B cell (primary cell): ENCODE results near the gene CSF2RB. TPM values are rescaled to one million over a fixed set of nuclear protein-coding genes. Genes with fewer than 3 reads are reported as not detected.

ENCODE experiments used
- ATAC-seq: fragments of 200-7000 bp; cut with Tn5 transposase; one replicate; pipeline ENCODE4 v1.10.0; 2021; ENCODE audit warnings: low read depth, mild to moderate bottlenecking, moderate number of reproducible peaks, moderate library complexity
- CTCF ChIA-PET: fragments of 350-600 bp; sonication (Branson Sonifier 250); formaldehyde crosslinking; loops from one replicate; lab custom pipeline; 2021; ENCODE audit warnings: antibody characterized with exemption, inconsistent platforms; lab: Charles Lee
- POLR2A ChIA-PET: fragments of 350-600 bp; sonication (Branson Sonifier 250); formaldehyde crosslinking; loops from one replicate; lab custom pipeline; 2021; ENCODE audit warnings: antibody characterized with exemption; lab: Charles Lee
- DNase-seq: peaks from one replicate; pipeline ENCODE4 v3.0.0; 2013
- H2AFZ ChIP-seq: 2 replicates; pipeline ENCODE4 v1.6.1; 2012; ENCODE audit warnings: mild to moderate bottlenecking, low read depth, low read length; ENCODE audit not compliant: insufficient read depth, poor library complexity, severe bottlenecking
- H3K27ac ChIP-seq, 2 donors: 1 replicate in 1 of 2; 2 replicates in 1 of 2; pipeline ENCODE4 v1.5.1; 2012 to 2013; ENCODE audit warnings: low read length in 2 of 2, mild to moderate bottlenecking in 2 of 2, moderate library complexity in 1 of 2
- H3K27me3 ChIP-seq, 4 experiments: fragments of 200-600 bp in 1 of 4; sonication (generic) in 1 of 4; replicated peaks in 1 of 4; 1 replicate in 2 of 4; 2 replicates in 2 of 4; pipeline versions ENCODE4 v1.6.1 to v1.7.0; 2013 to 2016; ENCODE audit warnings: low read length in 3 of 4, mild to moderate bottlenecking in 2 of 4, mixed read lengths in 1 of 4, moderate library complexity in 1 of 4; ENCODE audit not compliant: insufficient read depth in 4 of 4, control insufficient read depth in 3 of 4; ENCODE audit errors: control extremely low read depth in 1 of 4
- H3K36me3 ChIP-seq, 2 experiments: replicated peaks in 1 of 2; 1 replicate in 1 of 2; 2 replicates in 1 of 2; pipeline versions ENCODE4 v1.6.1 to v1.7.1; 2013; ENCODE audit warnings: low read length in 1 of 2; ENCODE audit not compliant: insufficient read depth in 2 of 2, control insufficient read depth in 1 of 2; ENCODE audit errors: control extremely low read depth in 1 of 2, extremely low read depth in 1 of 2
- H3K4me1 ChIP-seq, 2 donors: fragments of 200-600 bp in 1 of 2; sonication (generic) in 1 of 2; 1 replicate in 1 of 2; 2 replicates in 1 of 2; pipeline versions ENCODE4 v1.5.1 to v1.6.1; 2013 to 2017; ENCODE audit warnings: low read length in 2 of 2; ENCODE audit not compliant: control insufficient read depth in 2 of 2, insufficient read depth in 2 of 2
- H3K4me2 ChIP-seq: replicated peaks from 2 replicates; pipeline ENCODE3; 2012; ENCODE audit warnings: mild to moderate bottlenecking, low read depth, low read length; ENCODE audit not compliant: poor library complexity, severe bottlenecking
- H3K4me3 ChIP-seq, 5 experiments: fragments of 200-600 bp in 1 of 5; sonication (generic) in 1 of 5; 1 replicate in 3 of 5; 2 replicates in 2 of 5; pipeline versions ENCODE4 v1.5.1 to v1.7.0; 2011 to 2016; ENCODE audit warnings: low read length in 4 of 5, mild to moderate bottlenecking in 4 of 5, low read depth in 2 of 5, control low read depth in 1 of 5, moderate library complexity in 1 of 5; ENCODE audit not compliant: insufficient read depth in 1 of 5; ENCODE audit errors: control extremely low read depth in 1 of 5, extremely low read depth in 1 of 5
- H3K79me2 ChIP-seq: fragments of 200-600 bp; sonication (generic); one replicate; pipeline ENCODE4 v1.6.0; 2016; ENCODE audit warnings: low read length; ENCODE audit not compliant: control insufficient read depth, insufficient read depth
- H3K9ac ChIP-seq: fragments of 200-600 bp; sonication (generic); 2 replicates; pipeline ENCODE4 v1.6.1; 2017; ENCODE audit warnings: mild to moderate bottlenecking, low read length, moderate library complexity
- H3K9me3 ChIP-seq, 3 donors: one replicate each; pipeline versions ENCODE4 v1.6.1 to v1.7.1; 2013; ENCODE audit warnings: low read length in 2 of 3; ENCODE audit not compliant: control insufficient read depth in 2 of 3, insufficient read depth in 1 of 3; ENCODE audit errors: control extremely low read depth in 1 of 3
- H4K20me1 ChIP-seq: 2 replicates; pipeline ENCODE4 v1.6.0; 2012; ENCODE audit warnings: mild to moderate bottlenecking, low read length; ENCODE audit not compliant: insufficient read depth, control insufficient read depth, poor library complexity, severe bottlenecking
- H3K27ac Mint-ChIP-seq: one replicate; pipeline ENCODE4 v1.8.0; 2021; ENCODE audit warnings: mixed read lengths
- H3K27me3 Mint-ChIP-seq: one replicate; pipeline ENCODE4 v1.8.0; 2021; ENCODE audit warnings: mixed read lengths
- H3K4me1 Mint-ChIP-seq: one replicate; pipeline ENCODE4 v1.8.0; 2021; ENCODE audit warnings: mixed read lengths
- H3K4me3 Mint-ChIP-seq: one replicate; pipeline ENCODE4 v1.8.0; 2021; ENCODE audit warnings: mixed read lengths
- H3K9me3 Mint-ChIP-seq: one replicate; pipeline ENCODE4 v1.8.0; 2022; ENCODE audit warnings: mixed read lengths; ENCODE audit not compliant: insufficient read depth
- CTCF ChIP-seq: fragments of 200-600 bp; IDR thresholded peaks from one replicate; pipeline ENCODE4 v1.8.0; 2022; ENCODE audit warnings: antibody characterized with exemption, mild to moderate bottlenecking
- EZH2 ChIP-seq: IDR thresholded peaks from 2 replicates; pipeline ENCODE4 v1.6.1; 2012; ENCODE audit warnings: borderline replicate concordance, low read depth, mild to moderate bottlenecking, moderate library complexity, low read length; ENCODE audit not compliant: insufficient read depth, poor library complexity, severe bottlenecking
- WGBS: methylation state at CpG from one replicate; pipeline ENCODE4 v1.1.5; 2013; ENCODE audit warnings: missing lambda C conversion rate; ENCODE audit not compliant: insufficient coverage; 5-methylcytosine and 5-hydroxymethylcytosine counted together
- intact Hi-C: fragments of 100-400 bp; cut with micrococcal nuclease; formaldehyde crosslinking; loops from one replicate; pipeline ENCODE4 v1.10.0; 2022
- polyA plus RNA-seq: library from polyadenylated mRNA; depleted of rRNA; stranded (reverse); fragments of >200 nt; gene quantifications from 2 replicates; pipeline ENCODE4 v1.2.3, GENCODE V29; 2012
- total RNA-seq, 2 donors: library from RNA; stranded (reverse); fragments of 120-200 nt in 1 of 2; gene quantifications; 1 replicate in 1 of 2; 2 replicates in 1 of 2; pipeline versions ENCODE4 v1.2.3 to v1.2.4, GENCODE V29; 2013 to 2022

The CSF2RB gene
- total and polyA plus RNA-seq, 2 donors (not counting 1 experiment from before 2014, with no cell fraction given), result 22.0 to 39.7 TPM

GRCh38 chr22:36912694-36913426 lies 568 bp upstream of the CSF2RB start:
- Histone ChIP-seq H3K9me3 (peaks cover 0 to 1% (median 0%) of the 10 kb centered on the region in 3 donors), H3K27me3 (no peaks in the 10 kb centered on the region), H3K27ac (peak overlapping the region; percentile 87 to 91), H3K36me3 (no peaks in the 10 kb centered on the region), H3K79me2 (peaks cover 42% of the 10 kb centered on the region), H4K20me1 (peaks cover 5% of the 10 kb centered on the region), H3K4me1 (peaks cover 14 to 19% of the 10 kb centered on the region in 2 donors), H3K4me3 (peak overlapping the region in 4 of 5 experiments; percentile 72 to 77 (median 76)), H2AFZ (peak overlapping the region; percentile 79), H3K4me2 (peak overlapping the region; percentile 86), H3K9ac (peak overlapping the region; percentile 88)
- TF ChIP-seq CTCF (no peak), EZH2 (no peak)
- H3K4me1 Mint-ChIP-seq, result peaks cover 39% of the 10 kb centered on the region
- no peaks in the 10 kb centered on the region for H3K9me3 Mint-ChIP-seq
- WGBS, result 62% methylated on average over 5 of the region's 8 CpGs
- peak overlapping the region; percentile 93 for H3K4me3 Mint-ChIP-seq
- peak overlapping the region; percentile 90 for H3K27ac Mint-ChIP-seq
- intact Hi-C loops, result loop anchor here (2.0 kb wide), 1 partner anchor 52 kb away; the partner anchor contains the start of gene NCF4
- DNase-seq (no peak), ATAC-seq (no peak)
- peaks cover 5% of the 10 kb centered on the region for H3K27me3 Mint-ChIP-seq
- ChIA-PET CTCF (interaction anchor here (1.2 to 3.6 kb wide), 2 partner anchors 56 to 65 kb away, joined by 5 to 30 read pairs; no protein-coding TSS in a partner anchor), POLR2A (interaction anchor here (1.1 kb wide), 1 partner anchor 383 kb away, joined by 3 read pairs; the partner anchor contains the start of gene EIF3D)

GRCh38 chr22:36914390-36914752 lies 943 bp downstream of the CSF2RB start:
- H3K4me3 Mint-ChIP-seq, result peak overlapping the region; percentile 93
- no peak for DNase-seq
- Histone ChIP-seq H3K9me3 (peaks cover 0 to 3% (median 0%) of the 10 kb centered on the region in 3 donors), H3K27ac (peak overlapping the region; percentile 87 to 91), H3K79me2 (peaks cover 57% of the 10 kb centered on the region), H3K4me3 (peak overlapping the region; percentile 61 to 77 (median 76)), H4K20me1 (peaks cover 12% of the 10 kb centered on the region), H3K9ac (peak overlapping the region; percentile 88), H3K27me3 (no peaks in the 10 kb centered on the region), H3K4me2 (peak overlapping the region; percentile 86), H3K36me3 (peaks cover 0 to 9% of the 10 kb centered on the region in 2 experiments), H3K4me1 (peaks cover 14 to 19% of the 10 kb centered on the region in 2 donors), H2AFZ (peak overlapping the region; percentile 79)
- WGBS, result no CpG with 5 or more reads among the region's 1 CpG
- ATAC-seq, result no peak
- peaks cover 40% of the 10 kb centered on the region for H3K4me1 Mint-ChIP-seq
- peak overlapping the region; percentile 90 for H3K27ac Mint-ChIP-seq
- H3K27me3 Mint-ChIP-seq, result peaks cover 3% of the 10 kb centered on the region
- H3K9me3 Mint-ChIP-seq, result no peaks in the 10 kb centered on the region
- intact Hi-C loops, result no loop called here
- ChIA-PET CTCF (interaction anchor here (0.6 to 3.6 kb wide), 3 partner anchors 53 to 1505 kb away, joined by 3 to 30 read pairs (median 6); partner anchors contain the start of gene NCF4), POLR2A (interaction anchor here (1.1 to 1.3 kb wide), 2 partner anchors 53 to 385 kb away, joined by 3 to 8 read pairs; partner anchors contain the start of genes EIF3D and NCF4)
- no peak for TF ChIP-seq CTCF
